ENCODE results near the gene CTNNBL1. TPM values are rescaled to one million over a fixed set of nuclear protein-coding genes. Genes with fewer than 3 reads are reported as not detected.
"Not testable (repeated sequence)": the region's sequence is repeated elsewhere in the genome, so short reads cannot be mapped to it uniquely, and the experiment has no call there.

CTNNBL1 gene
- total RNA-seq, 1 experiment from 2014 or later, result 34.1 TPM

DNA sequence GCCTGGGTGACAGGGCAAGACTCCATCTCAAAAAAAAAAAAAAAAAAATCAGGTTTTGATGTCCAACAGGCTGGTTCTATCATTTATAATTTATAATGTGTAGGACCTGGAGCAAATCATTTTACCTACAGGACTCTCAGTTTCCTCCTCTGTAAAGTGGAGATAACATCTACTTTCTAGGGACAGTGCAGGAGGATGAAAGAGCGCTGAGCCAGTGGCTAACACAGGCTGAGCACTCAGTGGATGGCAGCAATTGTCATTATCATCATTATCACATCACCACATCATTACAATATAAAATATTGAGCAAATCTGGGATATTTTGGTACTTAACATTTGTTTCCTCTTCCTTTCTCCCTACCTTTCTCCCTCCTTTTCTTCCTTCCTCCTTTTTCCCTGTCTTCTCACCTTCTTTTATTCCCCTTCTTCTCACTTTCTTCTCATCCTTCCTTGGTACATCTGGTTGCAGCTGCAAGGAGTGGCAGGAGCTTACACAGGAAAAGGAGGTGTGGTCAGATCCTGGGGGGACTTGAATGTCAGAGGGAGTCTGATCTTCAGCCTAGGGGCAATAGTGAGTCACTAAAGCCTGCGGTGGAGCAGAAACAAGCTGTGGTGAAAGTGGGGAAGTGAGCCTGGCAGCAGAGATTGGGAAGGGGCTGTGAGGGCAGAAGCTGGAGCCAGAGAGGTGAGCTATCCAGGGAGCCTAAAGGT lies 24.6 kb upstream of the CTNNBL1 start:
- no peaks in the 10 kb centered on the region for H3K36me3 ChIP-seq (replicated peaks; ENCODE audit: control insufficient read depth, insufficient read depth, low read length)
- no peaks in the 10 kb centered on the region for H3K27me3 ChIP-seq (ENCODE audit: control insufficient read depth, insufficient read depth, low read length)
- DNase-seq, result peak; percentile 46
- no peak overlapping the region for H3K4me3 ChIP-seq (ENCODE audit: insufficient read depth, low read depth, low read length)

DNA sequence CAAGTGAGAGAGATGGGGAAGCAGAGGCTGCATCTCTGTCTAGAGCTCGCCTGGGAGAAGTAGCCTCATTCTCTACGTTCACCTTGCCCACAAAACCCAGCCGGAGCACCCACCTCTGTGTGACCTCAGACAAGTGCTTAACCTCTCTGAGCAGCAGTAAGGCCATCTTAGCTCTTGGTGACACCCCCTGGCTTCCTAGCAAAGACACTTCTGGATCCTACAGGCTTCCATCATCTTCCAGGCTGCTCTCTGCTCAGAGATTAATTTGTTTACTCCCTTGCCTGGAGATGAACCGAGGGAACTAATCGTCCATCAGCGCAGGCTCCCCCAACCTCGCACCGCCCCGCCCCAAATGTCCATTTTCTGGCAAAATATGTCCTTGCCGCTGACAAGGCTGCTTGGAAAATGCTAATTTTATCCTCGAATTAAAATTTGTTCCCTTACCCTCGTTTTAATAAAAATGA lies 24.0 kb upstream of the CTNNBL1 start:
- H3K4me3 ChIP-seq (ENCODE audit: insufficient read depth, low read depth, low read length), result no peak overlapping the region
- no peaks in the 10 kb centered on the region for H3K36me3 ChIP-seq (replicated peaks; ENCODE audit: control insufficient read depth, insufficient read depth, low read length)
- DNase-seq, result no peak
- no peaks in the 10 kb centered on the region for H3K27me3 ChIP-seq (ENCODE audit: control insufficient read depth, insufficient read depth, low read length)

DNA sequence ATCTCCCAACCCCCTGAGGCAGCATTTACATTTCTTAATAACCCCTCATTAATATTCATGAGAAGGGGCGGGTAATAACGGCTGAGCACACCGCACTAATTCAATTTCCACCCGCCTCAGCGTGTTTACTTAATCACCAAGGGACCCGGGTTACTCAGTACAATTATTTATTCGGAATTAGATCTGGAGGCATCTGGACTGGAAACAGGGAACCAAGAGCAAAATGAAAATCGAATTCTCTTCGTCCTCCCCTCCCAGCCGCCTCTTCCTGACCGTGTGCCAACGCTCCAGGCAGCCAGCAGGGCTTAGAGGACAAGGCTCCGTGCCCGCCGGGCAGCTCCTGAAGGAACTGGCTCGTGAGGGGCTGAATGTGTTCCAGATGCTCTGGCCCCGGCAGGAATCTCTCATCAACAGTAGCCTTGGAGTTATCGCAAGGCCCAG lies 23.5 kb upstream of the CTNNBL1 start:
- DNase-seq, result peak; percentile 33

DNA sequence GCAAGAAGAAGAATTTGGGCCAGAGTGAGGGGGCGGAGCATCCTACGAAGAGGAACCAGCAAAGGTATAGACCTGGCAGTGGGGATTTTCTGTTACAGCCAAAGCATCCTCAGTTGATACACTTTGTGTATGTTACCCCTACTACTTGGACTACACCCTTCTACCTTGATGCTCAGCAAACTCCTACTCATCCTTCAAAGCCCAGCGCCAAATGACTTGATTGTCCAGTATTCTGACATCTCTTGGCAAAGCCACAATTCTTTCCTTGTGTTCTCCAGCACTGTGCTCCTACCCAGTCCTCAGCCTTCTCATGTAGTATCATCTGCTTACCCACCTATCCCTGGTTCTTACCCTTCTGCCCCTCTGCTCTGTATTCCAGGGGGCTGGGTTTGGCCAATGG lies 21.7 kb upstream of the CTNNBL1 start:
- Histone ChIP-seq H3K4me3 (ENCODE audit: insufficient read depth, low read depth, low read length) (no peak overlapping the region), H3K27me3 (ENCODE audit: control insufficient read depth, insufficient read depth, low read length) (no peaks in the 10 kb centered on the region), H3K36me3 (replicated peaks; ENCODE audit: control insufficient read depth, insufficient read depth, low read length) (no peaks in the 10 kb centered on the region)
- no peak for DNase-seq

More for the DNA sequence above, 23.5 kb upstream of the CTNNBL1 start:
- no peak overlapping the region for H3K4me3 ChIP-seq (ENCODE audit: insufficient read depth, low read depth, low read length)
- H3K36me3 ChIP-seq (replicated peaks; ENCODE audit: control insufficient read depth, insufficient read depth, low read length), result no peaks in the 10 kb centered on the region
- no peaks in the 10 kb centered on the region for H3K27me3 ChIP-seq (ENCODE audit: control insufficient read depth, insufficient read depth, low read length)

DNA sequence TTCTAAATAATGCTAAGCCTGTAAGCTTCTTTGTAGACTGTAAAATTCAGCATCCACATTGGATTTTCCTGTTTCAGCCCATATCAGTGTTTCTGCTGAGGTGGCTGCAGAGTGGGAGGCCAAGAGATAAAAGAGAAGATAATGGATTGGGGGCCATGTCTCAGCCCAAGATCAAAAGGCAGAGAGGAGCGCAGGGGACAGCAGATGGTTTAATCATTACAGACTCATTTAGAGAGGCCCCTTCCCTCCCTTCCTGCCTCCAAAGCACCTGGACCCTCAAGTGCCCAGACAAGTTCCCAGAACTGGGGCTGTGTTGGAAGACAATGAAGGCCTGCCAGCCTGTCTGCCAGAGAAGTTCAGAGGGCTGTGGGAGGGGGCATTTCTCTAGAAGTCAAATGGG lies 20.4 kb upstream of the CTNNBL1 start:
- DNase-seq, result no peak
- Histone ChIP-seq H3K36me3 (replicated peaks; ENCODE audit: control insufficient read depth, insufficient read depth, low read length) (no peaks in the 10 kb centered on the region), H3K4me3 (ENCODE audit: insufficient read depth, low read depth, low read length) (no peak overlapping the region), H3K27me3 (ENCODE audit: control insufficient read depth, insufficient read depth, low read length) (no peaks in the 10 kb centered on the region)

DNA sequence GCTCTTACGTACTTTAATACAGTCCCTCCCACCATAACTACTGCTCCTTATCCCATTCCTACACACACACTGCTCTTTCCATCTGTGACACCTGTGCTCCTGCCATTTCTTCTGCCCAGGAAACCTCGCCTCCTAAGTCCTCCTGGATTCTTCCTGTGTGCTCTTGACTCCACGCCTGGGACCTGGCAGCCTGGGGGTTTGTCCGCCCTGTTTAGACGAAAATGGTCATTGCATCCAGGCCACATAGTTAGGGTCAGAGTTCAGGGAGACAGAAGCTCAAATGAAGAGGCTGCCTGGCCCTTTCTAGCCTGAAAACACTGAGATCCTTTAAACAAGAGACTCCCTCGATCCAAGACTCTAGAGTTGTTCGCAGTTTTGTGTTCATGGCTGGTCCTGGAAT lies 17.4 kb upstream of the CTNNBL1 start:
- DNase-seq, result no peak
- no peaks in the 10 kb centered on the region for H3K36me3 ChIP-seq (replicated peaks; ENCODE audit: control insufficient read depth, insufficient read depth, low read length)
- H3K27me3 ChIP-seq (ENCODE audit: control insufficient read depth, insufficient read depth, low read length), result no peaks in the 10 kb centered on the region
- H3K4me3 ChIP-seq (ENCODE audit: insufficient read depth, low read depth, low read length), result no peak overlapping the region

DNA sequence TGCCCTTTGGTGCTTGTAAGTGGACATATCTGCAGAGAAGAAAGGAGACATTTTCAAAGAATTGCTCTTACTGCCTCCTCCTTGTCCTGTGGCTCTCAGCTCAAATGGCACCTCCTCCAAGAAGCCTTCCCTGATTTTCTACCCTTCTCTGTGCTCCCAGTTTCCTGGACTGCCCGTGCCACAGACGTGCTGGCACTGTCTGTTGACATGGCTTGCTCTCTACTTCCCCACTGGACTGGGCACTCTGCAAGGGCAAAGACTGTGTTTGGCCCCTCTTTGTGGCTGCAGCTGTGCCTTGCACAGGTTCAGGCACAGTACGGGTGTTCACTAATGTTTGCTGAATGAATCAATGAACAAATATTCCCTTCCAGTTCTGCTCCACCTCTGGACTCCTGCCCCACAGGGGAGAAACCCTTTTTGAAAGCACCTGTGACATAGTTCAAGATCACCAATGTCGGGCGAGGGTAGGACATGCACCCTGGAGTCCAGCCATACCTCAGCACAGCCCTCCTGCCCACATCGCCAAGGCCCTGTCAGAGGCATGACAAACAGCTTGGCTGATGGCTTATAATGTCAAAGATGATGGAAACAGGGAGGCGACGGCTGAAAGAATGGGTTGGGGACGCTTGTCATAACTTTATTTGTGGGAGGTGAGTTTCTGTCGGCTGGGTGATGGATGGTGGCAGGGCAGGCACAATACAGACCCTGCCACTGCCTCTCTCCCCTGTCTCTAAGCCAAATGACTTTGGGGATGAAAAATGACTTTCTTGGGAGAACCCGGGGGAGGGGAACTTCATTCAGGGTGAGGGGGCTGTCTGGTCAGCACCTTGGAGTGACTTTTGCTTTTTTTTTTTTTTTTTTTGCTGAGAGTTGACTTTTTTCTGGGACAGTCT lies 15.6 kb upstream of the CTNNBL1 start:
- DNase-seq, result no peak
- Histone ChIP-seq H3K4me3 (ENCODE audit: insufficient read depth, low read depth, low read length) (no peak overlapping the region), H3K36me3 (replicated peaks; ENCODE audit: control insufficient read depth, insufficient read depth, low read length) (no peaks in the 10 kb centered on the region), H3K27me3 (ENCODE audit: control insufficient read depth, insufficient read depth, low read length) (no peaks in the 10 kb centered on the region)

DNA sequence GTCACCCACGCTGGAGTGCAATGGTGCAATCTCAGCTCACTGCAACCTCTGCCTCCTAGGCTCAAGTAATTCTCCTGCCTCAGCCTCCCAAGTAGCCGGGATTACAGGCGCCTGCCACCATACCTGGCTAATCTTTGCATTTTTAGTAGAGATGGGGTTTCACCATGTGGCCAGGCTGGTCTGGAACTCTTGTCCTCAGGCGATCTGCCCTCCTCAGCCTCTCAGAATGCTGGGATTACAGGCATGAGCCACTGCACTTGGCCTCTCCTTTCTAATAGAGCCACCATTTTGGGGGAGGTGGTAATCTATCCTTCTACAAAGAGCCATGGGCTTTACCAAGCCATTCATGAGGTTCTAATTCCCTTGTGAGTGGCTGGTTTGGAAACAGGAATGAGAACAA lies 14.1 kb upstream of the CTNNBL1 start:
- not testable (repeated sequence) for H3K36me3 ChIP-seq (replicated peaks; ENCODE audit: control insufficient read depth, insufficient read depth, low read length); H3K4me3 ChIP-seq (ENCODE audit: insufficient read depth, low read depth, low read length); DNase-seq; H3K27me3 ChIP-seq (ENCODE audit: control insufficient read depth, insufficient read depth, low read length)

DNA sequence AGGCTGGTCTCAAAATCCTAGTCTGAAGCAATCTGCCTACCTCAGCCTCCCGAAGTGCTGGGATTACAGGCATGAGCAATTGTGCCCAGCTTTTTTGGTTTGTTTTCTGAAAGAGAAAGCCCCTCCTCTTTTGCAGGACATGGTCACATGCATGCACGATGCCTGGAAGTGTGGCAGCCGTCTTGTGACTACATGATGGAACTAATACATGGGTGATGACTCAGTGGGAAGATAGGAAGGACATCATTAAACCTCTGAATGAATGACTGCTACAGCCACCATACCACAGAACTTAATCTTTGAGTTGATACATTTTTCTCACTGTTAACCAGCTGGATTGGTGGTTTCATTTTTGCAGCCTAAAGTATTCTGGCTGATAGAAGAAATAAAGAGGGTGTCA lies 13.4 kb upstream of the CTNNBL1 start:
- no peak overlapping the region for H3K4me3 ChIP-seq (ENCODE audit: insufficient read depth, low read depth, low read length)
- no peak for DNase-seq
- H3K27me3 ChIP-seq (ENCODE audit: control insufficient read depth, insufficient read depth, low read length), result no peaks in the 10 kb centered on the region
- no peaks in the 10 kb centered on the region for H3K36me3 ChIP-seq (replicated peaks; ENCODE audit: control insufficient read depth, insufficient read depth, low read length)

DNA sequence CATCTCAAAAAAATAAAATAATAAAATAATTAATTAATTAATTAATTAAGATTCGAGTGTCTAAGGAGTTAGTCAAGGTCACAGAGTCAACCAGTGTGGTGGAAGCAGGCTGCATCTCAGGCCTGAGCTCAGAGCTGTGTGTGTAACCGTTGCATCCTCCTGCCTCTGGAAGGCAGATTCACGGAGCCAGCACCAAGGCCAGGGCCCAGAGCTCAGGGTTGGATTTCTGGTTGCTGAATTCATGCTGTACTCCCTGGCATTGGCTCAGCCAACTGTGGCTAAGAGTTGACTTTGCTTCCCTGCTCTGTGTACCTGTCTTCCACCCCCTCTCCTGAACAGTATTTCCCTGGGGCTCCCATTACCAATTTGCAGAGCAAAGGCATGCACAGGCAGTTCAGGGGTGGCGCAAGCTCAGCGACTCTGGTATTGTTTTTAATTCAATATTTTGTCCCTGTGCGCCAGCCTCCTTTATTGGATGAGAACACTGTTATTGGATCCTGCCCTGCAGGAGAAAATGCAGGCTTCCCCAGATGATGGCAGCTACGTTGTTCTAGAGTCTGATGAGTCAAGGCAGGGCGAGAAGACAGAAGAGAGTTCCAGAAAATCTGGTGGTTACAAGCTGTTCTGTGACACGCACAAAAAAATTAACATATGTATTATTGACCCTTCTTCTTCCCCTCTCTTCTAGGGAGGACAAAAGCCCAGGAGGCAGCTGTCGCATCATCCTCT lies 12.3 kb upstream of the CTNNBL1 start:
- H3K4me3 ChIP-seq (ENCODE audit: insufficient read depth, low read depth, low read length), result no peak overlapping the region
- no peak for DNase-seq
- H3K27me3 ChIP-seq (ENCODE audit: control insufficient read depth, insufficient read depth, low read length), result no peaks in the 10 kb centered on the region
- no peaks in the 10 kb centered on the region for H3K36me3 ChIP-seq (replicated peaks; ENCODE audit: control insufficient read depth, insufficient read depth, low read length)

DNA sequence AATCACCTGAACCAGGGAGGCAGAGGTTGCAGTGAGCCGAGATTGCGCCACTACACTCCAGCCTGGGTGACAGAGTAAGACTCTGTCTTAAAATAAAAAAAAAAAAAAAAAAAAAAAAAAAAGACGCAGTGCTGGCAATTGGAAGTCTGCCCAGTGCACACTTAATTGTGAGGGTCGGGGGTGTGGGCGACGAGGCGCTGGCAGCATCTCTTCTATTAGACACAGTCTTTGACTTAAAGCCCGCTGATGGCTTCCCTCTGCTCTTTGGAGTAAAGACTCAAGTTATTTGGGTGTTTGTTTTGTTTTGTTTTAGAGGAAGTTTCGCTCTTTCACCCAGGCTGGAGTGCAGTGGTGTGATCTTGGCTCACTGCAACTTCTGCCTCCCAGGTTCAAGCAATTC lies 10.7 kb upstream of the CTNNBL1 start:
- H3K36me3 ChIP-seq (replicated peaks; ENCODE audit: control insufficient read depth, insufficient read depth, low read length); DNase-seq; H3K4me3 ChIP-seq (ENCODE audit: insufficient read depth, low read depth, low read length); H3K27me3 ChIP-seq (ENCODE audit: control insufficient read depth, insufficient read depth, low read length): not testable (repeated sequence)

DNA sequence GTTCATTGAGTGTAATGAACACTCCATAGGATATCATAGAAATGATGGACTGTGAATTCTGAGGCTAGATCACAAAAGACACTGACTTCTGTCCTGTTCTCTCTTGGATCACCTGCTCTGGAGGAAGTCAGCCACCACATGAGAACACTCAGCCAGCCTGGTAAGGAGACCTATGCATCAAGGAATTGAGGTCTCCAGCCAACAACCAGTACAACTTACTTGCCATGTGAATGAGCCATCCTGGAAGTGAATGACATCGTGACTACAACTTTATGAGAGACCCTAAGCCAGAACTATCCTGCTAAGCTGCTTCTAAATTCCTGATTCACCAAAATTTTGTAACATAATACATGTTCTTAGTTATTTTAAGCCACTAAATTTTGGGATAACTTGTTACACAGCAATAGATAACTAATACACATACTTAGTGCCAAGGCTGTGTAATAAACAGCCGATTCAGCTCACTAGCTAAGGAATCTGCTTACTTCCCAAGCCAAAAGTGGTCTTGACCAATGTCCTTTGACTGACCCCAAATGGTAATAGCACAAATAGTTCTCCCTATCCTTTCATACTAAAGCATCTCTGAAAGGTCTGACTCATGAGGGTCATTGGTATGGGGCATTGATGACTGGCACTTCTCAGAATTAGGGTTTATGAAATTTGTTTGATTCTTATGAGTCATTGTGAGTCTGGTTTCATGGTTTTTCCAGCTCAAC lies 6.9 kb upstream of the CTNNBL1 start:
- Histone ChIP-seq H3K36me3 (replicated peaks; ENCODE audit: control insufficient read depth, insufficient read depth, low read length) (no peaks in the 10 kb centered on the region), H3K4me3 (ENCODE audit: insufficient read depth, low read depth, low read length) (no peak overlapping the region), H3K27me3 (ENCODE audit: control insufficient read depth, insufficient read depth, low read length) (no peaks in the 10 kb centered on the region; the same call in 1 of the 2 replicates)
- DNase-seq, result no peak

DNA sequence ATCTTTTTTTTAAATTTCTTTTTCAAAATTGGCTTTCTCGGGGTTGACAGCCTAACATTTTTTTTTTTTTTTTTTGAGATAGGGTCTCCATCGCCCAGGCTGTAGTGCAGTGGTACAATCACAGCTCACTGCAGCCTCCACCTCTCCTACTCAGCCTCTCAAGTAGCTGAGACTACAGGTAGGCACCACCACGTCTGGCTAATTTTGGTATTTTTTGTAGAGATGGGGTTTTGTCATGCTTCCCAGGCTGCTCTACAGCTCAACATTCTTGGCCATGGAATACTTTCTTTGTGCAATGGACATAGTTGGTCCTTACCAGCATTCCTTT lies 6.4 kb upstream of the CTNNBL1 start:
- H3K36me3 ChIP-seq (replicated peaks; ENCODE audit: control insufficient read depth, insufficient read depth, low read length), result no peaks in the 10 kb centered on the region
- DNase-seq, result no peak
- no peak overlapping the region for H3K4me3 ChIP-seq (ENCODE audit: insufficient read depth, low read depth, low read length)
- no peaks in the 10 kb centered on the region; the same call in 1 of the 2 replicates for H3K27me3 ChIP-seq (ENCODE audit: control insufficient read depth, insufficient read depth, low read length)

DNA sequence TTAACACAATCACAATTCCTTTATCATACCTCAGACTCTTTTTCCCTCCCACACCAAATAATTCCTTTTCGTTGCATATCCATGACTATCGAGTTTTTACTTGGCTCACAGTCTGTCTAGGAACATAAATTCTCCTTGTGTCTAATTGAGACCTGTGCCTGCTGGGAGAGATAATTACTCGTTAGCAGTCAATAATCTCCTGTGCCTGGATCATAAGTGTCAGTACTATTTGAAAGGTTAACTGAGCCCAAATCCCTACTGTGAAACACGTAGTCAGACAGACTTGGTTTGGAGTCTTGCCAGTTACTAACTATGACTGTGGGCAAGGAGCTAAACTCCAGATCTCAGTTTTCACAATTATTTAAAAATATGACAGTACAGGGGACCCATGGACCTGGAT lies 5.7 kb upstream of the CTNNBL1 start:
- Histone ChIP-seq H3K4me3 (ENCODE audit: insufficient read depth, low read depth, low read length) (no peak overlapping the region), H3K36me3 (replicated peaks; ENCODE audit: control insufficient read depth, insufficient read depth, low read length) (no peaks in the 10 kb centered on the region), H3K27me3 (ENCODE audit: control insufficient read depth, insufficient read depth, low read length) (no peaks in the 10 kb centered on the region; the same call in 1 of the 2 replicates)
- no peak for DNase-seq
